K562 (cell line): ENCODE results near the gene COMMD9. TPM values are rescaled to one million over a fixed set of nuclear protein-coding genes. Genes with fewer than 3 reads are reported as not detected.

Experiments used
- ATAC-seq: fragments of 200-7000 bp; cut with Tn5 transposase; 3 replicates; pipeline ENCODE4 v1.9.1; 2020; ENCODE audit warnings: moderate library complexity
- BruUV-seq: library from RNA; stranded (reverse); fragments of 400-500 nt; replicated peaks from 2 replicates; lab custom pipeline; 2021; lab: Mats Ljungman, UMichigan
- CTCF ChIA-PET: fragments of 300-600 bp; formaldehyde crosslinking; extraction: SDS; loops from one replicate; lab custom pipeline; 2021; ENCODE audit warnings: low intra/inter-chr PET ratio; lab: Yijun Ruan, JAX
- POLR2A ChIA-PET: fragments of 300-600, 350-650 bp; sonication (Branson Sonifier 250); formaldehyde crosslinking; extraction: SDS; loops from one replicate; lab custom pipeline; 2021; ENCODE audit warnings: antibody characterized with exemption, inconsistent platforms; lab: Yijun Ruan, JAX
- DNase-seq, 4 experiments: peaks; one replicate each; pipeline versions ENCODE4 v3.0.0 to v3.0.0-alpha.2; 2011 to 2018; ENCODE audit warnings: low spot score in 3 of 4, mixed read lengths in 3 of 4; ENCODE audit errors: extremely low read depth in 1 of 4
- FAIRE-seq: peaks from 2 replicates; lab custom pipeline; 2011; peaks lifted over from hg19 to GRCh38; lab: Jason Lieb, UNC
- H2AFZ ChIP-seq: 2 replicates; pipeline ENCODE4 v1.6.0; 2011; ENCODE audit warnings: low read depth, low read length, control low read depth, inconsistent platforms
- H3K27ac ChIP-seq: fragments of 200-600 bp; 3 replicates; pipeline ENCODE4 v1.8.0; 2011; ENCODE audit warnings: low read depth, mild to moderate bottlenecking, control low read depth, inconsistent platforms, low read length, moderate library complexity, mixed read lengths; ENCODE audit errors: extremely low read depth
- H3K27me3 ChIP-seq, 2 experiments: fragments of 300-600 bp in 1 of 2; 2 replicates in 1 of 2; 3 replicates in 1 of 2; pipeline versions ENCODE4 v1.6.0 to v1.8.0; 2011; ENCODE audit warnings: inconsistent platforms in 2 of 2, low read length in 2 of 2, mild to moderate bottlenecking in 1 of 2, mixed read lengths in 1 of 2, moderate library complexity in 1 of 2; ENCODE audit not compliant: control insufficient read depth in 2 of 2, insufficient read depth in 2 of 2
- H3K36me3 ChIP-seq: fragments of 300-600 bp; 3 replicates; pipeline ENCODE4 v1.8.0; 2011; ENCODE audit warnings: mild to moderate bottlenecking, low read length, inconsistent platforms; ENCODE audit not compliant: control insufficient read depth, insufficient read depth
- H3K4me1 ChIP-seq, 2 experiments: fragments of 200-600 bp in 1 of 2; replicated peaks in 1 of 2; 2 replicates in 1 of 2; 3 replicates in 1 of 2; pipeline versions ENCODE4 v1.5.1 to v1.8.0; 2011; ENCODE audit warnings: inconsistent platforms in 2 of 2, low read length in 2 of 2, mild to moderate bottlenecking in 1 of 2, mixed read lengths in 1 of 2, moderate library complexity in 1 of 2; ENCODE audit not compliant: control insufficient read depth in 2 of 2, insufficient read depth in 2 of 2
- H3K4me2 ChIP-seq: 2 replicates; pipeline ENCODE4 v1.6.1; 2011; ENCODE audit warnings: low read length, control low read depth, inconsistent platforms, mixed read lengths; ENCODE audit not compliant: insufficient read depth
- H3K4me3 ChIP-seq: fragments of 200-600 bp; sonication (generic), shearing (Covaris generic); 2 replicates; pipeline ENCODE4 v1.5.1; 2016; ENCODE audit warnings: control low read depth, inconsistent platforms
- H3K79me2 ChIP-seq: fragments of 200-600 bp; 3 replicates; pipeline ENCODE4 v1.8.0; 2011; ENCODE audit warnings: low read length, inconsistent platforms; ENCODE audit not compliant: control insufficient read depth, insufficient read depth
- H3K9ac ChIP-seq, 2 experiments: 2 replicates each; pipeline versions ENCODE4 v1.6.0 to v1.6.1; 2011; ENCODE audit warnings: low read depth in 2 of 2, low read length in 2 of 2, control low read depth in 1 of 2, inconsistent platforms in 1 of 2, mild to moderate bottlenecking in 1 of 2, mixed read lengths in 1 of 2; ENCODE audit not compliant: insufficient read depth in 1 of 2
- H3K9me1 ChIP-seq: one replicate; pipeline ENCODE4 v1.6.0; 2011; ENCODE audit warnings: inconsistent platforms, mild to moderate bottlenecking, low read length, moderate library complexity; ENCODE audit not compliant: control insufficient read depth, insufficient read depth
- H3K9me3 ChIP-seq: replicated peaks from 2 replicates; pipeline ENCODE4 v1.5.1; 2011; ENCODE audit warnings: low read depth, low read length, inconsistent platforms; ENCODE audit not compliant: control insufficient read depth, insufficient read depth
- H4K20me1 ChIP-seq: replicated peaks from 2 replicates; pipeline ENCODE4 v1.6.1; 2011; ENCODE audit warnings: low read length, inconsistent platforms, mixed read lengths; ENCODE audit not compliant: control insufficient read depth, insufficient read depth
- CEBPG ChIP-seq, 3 experiments: fragments of 200-800 bp in 1 of 3; sonication (Bioruptor generic) in 1 of 3; sonication (generic) in 1 of 3; formaldehyde crosslinking in 1 of 3; IDR thresholded peaks in 2 of 3; conservative IDR thresholded peaks in 1 of 3; 2 replicates each; pipeline versions ENCODE4 v1.6.1 to v1.8.0; 2016 to 2022; ENCODE audit warnings: missing compliant biosample characterization in 2 of 3, missing genetic modification characterization in 2 of 3, mild to moderate bottlenecking in 1 of 3, missing genetic modification reagents in 1 of 3
- ILF3 ChIP-seq: fragments of 450-650 bp; IDR thresholded peaks from 2 replicates; pipeline ENCODE4 v1.6.1; 2018; ENCODE audit warnings: antibody characterized with exemption, mild to moderate bottlenecking, moderate library complexity, borderline replicate concordance
- LCOR ChIP-seq: sonication (generic); formaldehyde crosslinking; IDR thresholded peaks from 2 replicates; pipeline ENCODE4 v1.8.0; 2022; ENCODE audit warnings: mild to moderate bottlenecking, missing genetic modification reagents
- NR2F6 ChIP-seq: fragments of 450-650 bp; formaldehyde crosslinking; IDR thresholded peaks from 2 replicates; pipeline ENCODE4 v1.4.0; 2020; ENCODE audit warnings: mild to moderate bottlenecking
- NUFIP1 ChIP-seq: fragments of 450-650 bp; IDR thresholded peaks from 2 replicates; pipeline ENCODE4 v1.6.1; 2018; ENCODE audit not compliant: partially characterized antibody
- ZNF143 ChIP-seq: sonication (generic); formaldehyde crosslinking; IDR thresholded peaks from 2 replicates; pipeline ENCODE4 v1.9.0; 2022; ENCODE audit warnings: mild to moderate bottlenecking, missing genetic modification reagents
- ZNF311 ChIP-seq: fragments of 250-450 bp; sonication (Bioruptor Pico); IDR thresholded peaks from 2 replicates; pipeline ENCODE4 v1.4.0; 2020; ENCODE audit warnings: mild to moderate bottlenecking, moderate library complexity
- WGBS: fragments of 100-300 bp; shearing (Covaris generic); methylation state at CpG from one replicate; pipeline ENCODE4 v1.1.6; 2016; ENCODE audit warnings: low coverage, mixed read lengths; ENCODE audit not compliant: insufficient coverage; ENCODE audit errors: missing lambda C conversion rate; 5-methylcytosine and 5-hydroxymethylcytosine counted together
- in situ Hi-C: fragments of 300-500 bp; cut with MboI; formaldehyde crosslinking; loops from 4 replicates; pipeline ENCODE4 v1.15.0; 2018; ENCODE audit warnings: inconsistent platforms, mixed read lengths
- intact Hi-C: fragments of 100-400 bp; cut with micrococcal nuclease; formaldehyde crosslinking; loops from 2 replicates; pipeline ENCODE4 v1.14.2; 2022
- polyA plus RNA-seq, 8 experiments: library from polyadenylated mRNA; depleted of rRNA in 4 of 8; stranded (reverse) in 5 of 8; unstranded in 3 of 8; fragments of >200 nt; fragmentation: Nextera tagmentation in 2 of 8; fragmentation: Illumina TruSeq in 1 of 8; extraction: Ambion mirVana in 2 of 8; extraction: Trizol in 1 of 8; gene quantifications; 2 replicates each; pipeline versions ENCODE4 v1.2.1 to v1.2.3, GENCODE V29; 2011 to 2014; ENCODE audit warnings: inconsistent platforms in 1 of 8, missing spikeins in 1 of 8
- total RNA-seq, 7 experiments: library from RNA; depleted of rRNA in 6 of 7; stranded (reverse); fragments of >200 nt in 6 of 7; fragmentation: Illumina TruSeq in 2 of 7; extraction: Trizol in 2 of 7; gene quantifications; 2 replicates each; pipeline versions ENCODE4 v1.2.1 to v1.2.3, GENCODE V29; 2011 to 2021; ENCODE audit warnings: low replicate concordance in 1 of 7
- TF ChIP-seq, protein P1 (sequence below), 2 experiments: fragments of 450-650 bp in 1 of 2; IDR thresholded peaks; 2 replicates each; pipeline ENCODE4 v1.6.1; 2011 to 2017; ENCODE audit warnings: low read depth in 2 of 2, antibody characterized with exemption in 1 of 2, borderline replicate concordance in 1 of 2, low read length in 1 of 2, mild to moderate bottlenecking in 1 of 2, mixed read lengths in 1 of 2; ENCODE audit not compliant: control insufficient read depth in 1 of 2
- TF ChIP-seq, protein P2 (sequence below), 2 experiments: fragments of 450-650 bp; formaldehyde crosslinking in 1 of 2; IDR thresholded peaks; 2 replicates each; pipeline versions ENCODE4 v1.4.0 to v1.6.1; 2014 to 2020; ENCODE audit warnings: mild to moderate bottlenecking in 2 of 2, borderline replicate concordance in 1 of 2, low read depth in 1 of 2

The COMMD9 gene
- total and polyA plus RNA-seq, 9 of the 15 experiments (the other 6 are each of a cell fraction or from before 2014, with no cell fraction given), result 27.3 to 121 (median 48.0) TPM

GRCh38 chr11:36247493-36247892 lies 41.7 kb downstream of the COMMD9 start (continued):
- TF ChIP-seq CEBPG (CRISPR knock-in tag; IDR thresholded peaks at IDR 0.05) (no peak), CEBPG (tag; conservative IDR thresholded peaks at IDR 0.05 in 1 of 2, IDR thresholded peaks at IDR 0.05 in 1 of 2) (peak; percentile 55 to 75)

- no peak for DNase-seq
- in situ Hi-C loops, result no loop called here
- ChIA-PET POLR2A (no interaction called here), CTCF (no interaction called here)
- H3K9ac ChIP-seq, result no peak overlapping the region
- no peak for ATAC-seq
- no peaks in the 10 kb centered on the region for H3K9me1 ChIP-seq
- no peaks in the 10 kb centered on the region for H3K9me3 ChIP-seq
- H4K20me1 ChIP-seq, result no peaks in the 10 kb centered on the region; the same call in 1 of the 2 replicates
- H3K36me3 ChIP-seq, result no peaks in the 10 kb centered on the region
- no peak overlapping the region for H3K4me2 ChIP-seq
- no peak for FAIRE-seq
- H3K27ac ChIP-seq, result no peak overlapping the region
- TF ChIP-seq NR2F6 (CRISPR knock-in tag) (no peak), NUFIP1 (no peak), ZNF311 (CRISPR knock-in tag) (no peak), ILF3 (no peak), ZNF143 (CRISPR knock-in tag) (no peak), LCOR (no peak)
- TF ChIP-seq, protein P1, sequence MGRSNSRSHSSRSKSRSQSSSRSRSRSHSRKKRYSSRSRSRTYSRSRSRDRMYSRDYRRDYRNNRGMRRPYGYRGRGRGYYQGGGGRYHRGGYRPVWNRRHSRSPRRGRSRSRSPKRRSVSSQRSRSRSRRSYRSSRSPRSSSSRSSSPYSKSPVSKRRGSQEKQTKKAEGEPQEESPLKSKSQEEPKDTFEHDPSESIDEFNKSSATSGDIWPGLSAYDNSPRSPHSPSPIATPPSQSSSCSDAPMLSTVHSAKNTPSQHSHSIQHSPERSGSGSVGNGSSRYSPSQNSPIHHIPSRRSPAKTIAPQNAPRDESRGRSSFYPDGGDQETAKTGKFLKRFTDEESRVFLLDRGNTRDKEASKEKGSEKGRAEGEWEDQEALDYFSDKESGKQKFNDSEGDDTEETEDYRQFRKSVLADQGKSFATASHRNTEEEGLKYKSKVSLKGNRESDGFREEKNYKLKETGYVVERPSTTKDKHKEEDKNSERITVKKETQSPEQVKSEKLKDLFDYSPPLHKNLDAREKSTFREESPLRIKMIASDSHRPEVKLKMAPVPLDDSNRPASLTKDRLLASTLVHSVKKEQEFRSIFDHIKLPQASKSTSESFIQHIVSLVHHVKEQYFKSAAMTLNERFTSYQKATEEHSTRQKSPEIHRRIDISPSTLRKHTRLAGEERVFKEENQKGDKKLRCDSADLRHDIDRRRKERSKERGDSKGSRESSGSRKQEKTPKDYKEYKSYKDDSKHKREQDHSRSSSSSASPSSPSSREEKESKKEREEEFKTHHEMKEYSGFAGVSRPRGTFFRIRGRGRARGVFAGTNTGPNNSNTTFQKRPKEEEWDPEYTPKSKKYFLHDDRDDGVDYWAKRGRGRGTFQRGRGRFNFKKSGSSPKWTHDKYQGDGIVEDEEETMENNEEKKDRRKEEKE (IDR thresholded peaks at IDR 0.05; ENCODE audit: borderline replicate concordance in 1 of 2, control insufficient read depth in 1 of 2, low read depth in 2 of 2, low read length in 1 of 2), result no peak
- TF ChIP-seq, protein P2, sequence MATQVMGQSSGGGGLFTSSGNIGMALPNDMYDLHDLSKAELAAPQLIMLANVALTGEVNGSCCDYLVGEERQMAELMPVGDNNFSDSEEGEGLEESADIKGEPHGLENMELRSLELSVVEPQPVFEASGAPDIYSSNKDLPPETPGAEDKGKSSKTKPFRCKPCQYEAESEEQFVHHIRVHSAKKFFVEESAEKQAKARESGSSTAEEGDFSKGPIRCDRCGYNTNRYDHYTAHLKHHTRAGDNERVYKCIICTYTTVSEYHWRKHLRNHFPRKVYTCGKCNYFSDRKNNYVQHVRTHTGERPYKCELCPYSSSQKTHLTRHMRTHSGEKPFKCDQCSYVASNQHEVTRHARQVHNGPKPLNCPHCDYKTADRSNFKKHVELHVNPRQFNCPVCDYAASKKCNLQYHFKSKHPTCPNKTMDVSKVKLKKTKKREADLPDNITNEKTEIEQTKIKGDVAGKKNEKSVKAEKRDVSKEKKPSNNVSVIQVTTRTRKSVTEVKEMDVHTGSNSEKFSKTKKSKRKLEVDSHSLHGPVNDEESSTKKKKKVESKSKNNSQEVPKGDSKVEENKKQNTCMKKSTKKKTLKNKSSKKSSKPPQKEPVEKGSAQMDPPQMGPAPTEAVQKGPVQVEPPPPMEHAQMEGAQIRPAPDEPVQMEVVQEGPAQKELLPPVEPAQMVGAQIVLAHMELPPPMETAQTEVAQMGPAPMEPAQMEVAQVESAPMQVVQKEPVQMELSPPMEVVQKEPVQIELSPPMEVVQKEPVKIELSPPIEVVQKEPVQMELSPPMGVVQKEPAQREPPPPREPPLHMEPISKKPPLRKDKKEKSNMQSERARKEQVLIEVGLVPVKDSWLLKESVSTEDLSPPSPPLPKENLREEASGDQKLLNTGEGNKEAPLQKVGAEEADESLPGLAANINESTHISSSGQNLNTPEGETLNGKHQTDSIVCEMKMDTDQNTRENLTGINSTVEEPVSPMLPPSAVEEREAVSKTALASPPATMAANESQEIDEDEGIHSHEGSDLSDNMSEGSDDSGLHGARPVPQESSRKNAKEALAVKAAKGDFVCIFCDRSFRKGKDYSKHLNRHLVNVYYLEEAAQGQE (IDR thresholded peaks at IDR 0.05; ENCODE audit: borderline replicate concordance), result peak; percentile 41; the same call in 1 of the 2 replicates
- TF ChIP-seq, protein P2 (CRISPR knock-in tag; IDR thresholded peaks at IDR 0.05; ENCODE audit: low read depth), result no peak
- H3K4me1 ChIP-seq, result no peaks in the 10 kb centered on the region
- no peaks in the 10 kb centered on the region for H3K79me2 ChIP-seq
- BruUV-seq, result no TSS peak
- H3K4me3 ChIP-seq, result no peak overlapping the region
- intact Hi-C loops, result no loop called here
- 0% methylated on average over 1 of the region's 1 CpG for WGBS
- H2AFZ ChIP-seq, result no peak overlapping the region
- peaks cover 2 to 5% of the 10 kb centered on the region in 2 experiments; a peak in 1 of 5 replicates for H3K27me3 ChIP-seq
Measured at GRCh38 chr11:36243641-36244040, 45.6 kb downstream of the COMMD9 start.
